H9 (cell line): Measurements from ENCODE around the gene TRIM17. TPM values are rescaled to one million over a fixed set of nuclear protein-coding genes. Genes with fewer than 3 reads are reported as not detected.

Source experiments
- DNase-seq: peaks from one replicate; pipeline ENCODE4 v3.0.0-alpha.2; 2017
- H2AFZ ChIP-seq: one replicate; pipeline ENCODE4 v1.6.1; 2013; ENCODE audit warnings: mild to moderate bottlenecking, low read length, control low read depth, moderate library complexity
- H2AK5ac ChIP-seq: 2 replicates; pipeline ENCODE4 v1.6.1; 2013; ENCODE audit warnings: low read length, control low read depth, mixed read lengths; ENCODE audit not compliant: insufficient read length
- H2BK120ac ChIP-seq: one replicate; pipeline ENCODE4 v1.6.1; 2013; ENCODE audit warnings: low read depth, mild to moderate bottlenecking, low read length, control low read depth, inconsistent platforms; ENCODE audit not compliant: poor library complexity, severe bottlenecking
- H2BK12ac ChIP-seq: 2 replicates; pipeline ENCODE4 v1.6.1; 2013; ENCODE audit warnings: low read length, control low read depth, mixed read lengths, low read depth; ENCODE audit not compliant: insufficient read length
- H2BK15ac ChIP-seq: 2 replicates; pipeline ENCODE4 v1.6.1; 2013; ENCODE audit warnings: low read depth, low read length, control low read depth
- H2BK20ac ChIP-seq: one replicate; pipeline ENCODE4 v1.6.1; 2013; ENCODE audit warnings: low read depth, mild to moderate bottlenecking, low read length, control low read depth, inconsistent platforms; ENCODE audit not compliant: poor library complexity, severe bottlenecking
- H2BK5ac ChIP-seq: 2 replicates; pipeline ENCODE4 v1.6.1; 2013; ENCODE audit warnings: low read length, control low read depth, mixed read lengths; ENCODE audit not compliant: insufficient read length
- H3K14ac ChIP-seq: 2 replicates; pipeline ENCODE4 v1.6.1; 2013; ENCODE audit warnings: low read length, control low read depth; ENCODE audit not compliant: insufficient read depth
- H3K18ac ChIP-seq: 2 replicates; pipeline ENCODE4 v1.6.1; 2013; ENCODE audit warnings: low read depth, mild to moderate bottlenecking, mixed read lengths, low read length, control low read depth; ENCODE audit not compliant: insufficient read length
- H3K23ac ChIP-seq: 2 replicates; pipeline ENCODE4 v1.6.1; 2013; ENCODE audit warnings: low read length, control low read depth, mixed read lengths, low read depth; ENCODE audit not compliant: insufficient read length
- H3K23me2 ChIP-seq: 2 replicates; pipeline ENCODE4 v1.6.1; 2013; ENCODE audit warnings: low read depth, mild to moderate bottlenecking, mixed read lengths, low read length, control low read depth; ENCODE audit not compliant: insufficient read length, poor library complexity, severe bottlenecking
- H3K27ac ChIP-seq: 2 replicates; pipeline ENCODE4 v1.5.1; 2013; ENCODE audit warnings: low read length, control low read depth, mixed read lengths, low read depth; ENCODE audit not compliant: insufficient read length
- H3K27me3 ChIP-seq: 2 replicates; pipeline ENCODE4 v1.6.1; 2013; ENCODE audit warnings: low read length, control low read depth, inconsistent platforms; ENCODE audit not compliant: insufficient read depth
- H3K4ac ChIP-seq: 2 replicates; pipeline ENCODE4 v1.6.1; 2013; ENCODE audit warnings: low read depth, mild to moderate bottlenecking, control low read depth, inconsistent platforms, low read length, moderate library complexity
- H3K4me1 ChIP-seq: 2 replicates; pipeline ENCODE4 v1.6.1; 2013; ENCODE audit warnings: low read length, control low read depth, inconsistent platforms; ENCODE audit not compliant: insufficient read depth
- H3K4me2 ChIP-seq: 2 replicates; pipeline ENCODE4 v1.6.1; 2013; ENCODE audit warnings: low read length, control low read depth, mixed read lengths; ENCODE audit not compliant: insufficient read length, insufficient read depth
- H3K56ac ChIP-seq: 2 replicates; pipeline ENCODE4 v1.6.1; 2013; ENCODE audit warnings: low read depth, mild to moderate bottlenecking, mixed read lengths, low read length, control low read depth; ENCODE audit not compliant: insufficient read length
- H3K79me1 ChIP-seq: 2 replicates; pipeline ENCODE4 v1.6.1; 2013; ENCODE audit warnings: low read depth, mild to moderate bottlenecking, moderate library complexity, low read length, control low read depth, inconsistent platforms; ENCODE audit not compliant: insufficient read depth, poor library complexity, severe bottlenecking
- H3K79me2 ChIP-seq: 2 replicates; pipeline ENCODE4 v1.6.1; 2013; ENCODE audit warnings: low read length, control low read depth, inconsistent platforms; ENCODE audit not compliant: insufficient read depth
- H3K9ac ChIP-seq: 2 replicates; pipeline ENCODE4 v1.6.1; 2013; ENCODE audit warnings: low read length, control low read depth, mixed read lengths; ENCODE audit not compliant: insufficient read length; ENCODE audit errors: extremely low read depth
- H3K9me3 ChIP-seq: one replicate; pipeline ENCODE4 v1.6.1; 2013; ENCODE audit warnings: low read depth, low read length, inconsistent platforms; ENCODE audit not compliant: control insufficient read depth
- H3T11ph ChIP-seq: one replicate; pipeline ENCODE4 v1.6.1; 2013; ENCODE audit warnings: mild to moderate bottlenecking, low read length, control low read depth, inconsistent platforms
- H4K20me1 ChIP-seq: one replicate; pipeline ENCODE4 v1.6.1; 2013; ENCODE audit not compliant: control insufficient read depth, insufficient read length, insufficient read depth
- H4K5ac ChIP-seq: 2 replicates; pipeline ENCODE4 v1.6.1; 2013; ENCODE audit warnings: low read depth, mild to moderate bottlenecking, mixed read lengths, low read length, control low read depth; ENCODE audit not compliant: insufficient read length
- H4K8ac ChIP-seq: replicated peaks from 2 replicates; pipeline ENCODE4 v1.6.1; 2013; ENCODE audit warnings: low read length, control low read depth, mixed read lengths, low read depth; ENCODE audit not compliant: insufficient read length
- H4K91ac ChIP-seq: 2 replicates; pipeline ENCODE4 v1.6.1; 2013; ENCODE audit warnings: low read depth, mild to moderate bottlenecking, moderate library complexity, mixed read lengths, low read length, control low read depth; ENCODE audit not compliant: insufficient read length
- H3K27ac Mint-ChIP-seq, 3 experiments: 2 replicates in 2 of 3; 3 replicates in 1 of 3; pipeline ENCODE4 v1.8.0; 2020 to 2021; ENCODE audit warnings: mixed read lengths in 3 of 3, mild to moderate bottlenecking in 1 of 3, moderate library complexity in 1 of 3
- H3K27me3 Mint-ChIP-seq: 2 replicates; pipeline ENCODE4 v1.8.0; 2021; ENCODE audit warnings: low read depth, mild to moderate bottlenecking, moderate library complexity, mixed read lengths
- H3K36me3 Mint-ChIP-seq, 3 experiments: 2 replicates in 2 of 3; 3 replicates in 1 of 3; pipeline ENCODE4 v1.8.0; 2020 to 2021; ENCODE audit warnings: low read depth in 3 of 3, mixed read lengths in 3 of 3; ENCODE audit not compliant: insufficient read depth in 1 of 3
- H3K4me1 Mint-ChIP-seq, 2 experiments: 2 replicates each; pipeline ENCODE4 v1.8.0; 2020; ENCODE audit warnings: mixed read lengths in 2 of 2
- H3K4me3 Mint-ChIP-seq, 2 experiments: 2 replicates in 1 of 2; 3 replicates in 1 of 2; pipeline ENCODE4 v1.8.0; 2020 to 2021; ENCODE audit warnings: mild to moderate bottlenecking in 2 of 2, mixed read lengths in 2 of 2, moderate library complexity in 1 of 2
- H3K9me3 Mint-ChIP-seq, 2 experiments: 2 replicates in 1 of 2; 3 replicates in 1 of 2; pipeline ENCODE4 v1.8.0; 2020; ENCODE audit warnings: mild to moderate bottlenecking in 2 of 2, mixed read lengths in 2 of 2, moderate library complexity in 1 of 2
- WGBS: extraction: QIAGEN DNeasy Blood & Tissue Kit; methylation state at CpG from one replicate; pipeline ENCODE4 v1.1.7; 2013; ENCODE audit warnings: missing lambda C conversion rate, low lambda C conversion rate, mixed read lengths; ENCODE audit not compliant: insufficient read length; ENCODE audit errors: extremely low coverage; 5-methylcytosine and 5-hydroxymethylcytosine counted together
- total RNA-seq: library from RNA; stranded (reverse); gene quantifications from 2 replicates; pipeline ENCODE4 v1.2.1, GENCODE V29; 2021
- TF ChIP-seq, protein P1 (sequence below): fragments of 200-600 bp; sonication (generic); conservative IDR thresholded peaks from 3 replicates; pipeline ENCODE4 v1.8.0; 2021; ENCODE audit warnings: antibody characterized with exemption, mild to moderate bottlenecking

The TRIM17 gene
- total RNA-seq, 1 experiment from 2014 or later = 2.8 TPM

- Histone ChIP-seq H3K14ac (no peak overlapping the region), H3K27ac (no peak overlapping the region), H3K9ac (no peak overlapping the region), H2BK20ac (no peak overlapping the region), H4K91ac (no peak overlapping the region), H3K4me2 (peak overlapping the region; percentile 62), H3K27me3 (peaks cover 25% of the 10 kb centered on the region; the same call in 1 of the 2 replicates), H3K56ac (no peak overlapping the region), H2AK5ac (no peak overlapping the region), H3K23me2 (peaks cover 8% of the 10 kb centered on the region), H3K18ac (no peak overlapping the region), H3K4me1 (no peaks in the 10 kb centered on the region), H2BK15ac (no peak overlapping the region), H2BK120ac (no peak overlapping the region), H3K79me1 (no peaks in the 10 kb centered on the region), H4K5ac (no peak overlapping the region), H3K23ac (no peak overlapping the region), H4K8ac (no peak overlapping the region), H2BK5ac (no peak overlapping the region), H3K79me2 (no peaks in the 10 kb centered on the region), H3K4ac (no peak overlapping the region), H3T11ph (no peak overlapping the region), H2AFZ (no peak overlapping the region), H2BK12ac (no peak overlapping the region), H4K20me1 (no peaks in the 10 kb centered on the region), H3K9me3 (no peaks in the 10 kb centered on the region)
- no peaks in the 10 kb centered on the region; a peak in 1 of 5 replicates for H3K9me3 Mint-ChIP-seq
- no CpG with 5 or more reads among the region's 13 CpGs for WGBS
- no peak for DNase-seq
- peak overlapping the region in 2 of 3 experiments; percentile 93 to 97; a peak in 3 of 7 replicates for H3K27ac Mint-ChIP-seq
- H3K4me3 Mint-ChIP-seq = peak overlapping the region; percentile 68 to 92
- peaks cover 90% of the 10 kb centered on the region for H3K27me3 Mint-ChIP-seq
- H3K36me3 Mint-ChIP-seq = no peaks in the 10 kb centered on the region
- H3K4me1 Mint-ChIP-seq = peaks cover 16 to 39% of the 10 kb centered on the region in 2 experiments
- TF ChIP-seq, protein P1, sequence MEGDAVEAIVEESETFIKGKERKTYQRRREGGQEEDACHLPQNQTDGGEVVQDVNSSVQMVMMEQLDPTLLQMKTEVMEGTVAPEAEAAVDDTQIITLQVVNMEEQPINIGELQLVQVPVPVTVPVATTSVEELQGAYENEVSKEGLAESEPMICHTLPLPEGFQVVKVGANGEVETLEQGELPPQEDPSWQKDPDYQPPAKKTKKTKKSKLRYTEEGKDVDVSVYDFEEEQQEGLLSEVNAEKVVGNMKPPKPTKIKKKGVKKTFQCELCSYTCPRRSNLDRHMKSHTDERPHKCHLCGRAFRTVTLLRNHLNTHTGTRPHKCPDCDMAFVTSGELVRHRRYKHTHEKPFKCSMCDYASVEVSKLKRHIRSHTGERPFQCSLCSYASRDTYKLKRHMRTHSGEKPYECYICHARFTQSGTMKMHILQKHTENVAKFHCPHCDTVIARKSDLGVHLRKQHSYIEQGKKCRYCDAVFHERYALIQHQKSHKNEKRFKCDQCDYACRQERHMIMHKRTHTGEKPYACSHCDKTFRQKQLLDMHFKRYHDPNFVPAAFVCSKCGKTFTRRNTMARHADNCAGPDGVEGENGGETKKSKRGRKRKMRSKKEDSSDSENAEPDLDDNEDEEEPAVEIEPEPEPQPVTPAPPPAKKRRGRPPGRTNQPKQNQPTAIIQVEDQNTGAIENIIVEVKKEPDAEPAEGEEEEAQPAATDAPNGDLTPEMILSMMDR = no peak
Observed at GRCh38 chr1:228465141-228465540, 48.5 kb upstream of the TRIM17 start.
